Stimulated activated CD4-positive, alpha-beta T cell treated with anti-CD3 and anti-CD28 coated beads, Interleukin-2, amount 100 ng/mL, for 48 hours (primary cell): ENCODE data around the gene UST.

Experiments
- DNase-seq, 2 donors: peaks; one replicate each; pipeline ENCODE4 v3.0.0-alpha.2; 2020

The UST gene

DNA sequence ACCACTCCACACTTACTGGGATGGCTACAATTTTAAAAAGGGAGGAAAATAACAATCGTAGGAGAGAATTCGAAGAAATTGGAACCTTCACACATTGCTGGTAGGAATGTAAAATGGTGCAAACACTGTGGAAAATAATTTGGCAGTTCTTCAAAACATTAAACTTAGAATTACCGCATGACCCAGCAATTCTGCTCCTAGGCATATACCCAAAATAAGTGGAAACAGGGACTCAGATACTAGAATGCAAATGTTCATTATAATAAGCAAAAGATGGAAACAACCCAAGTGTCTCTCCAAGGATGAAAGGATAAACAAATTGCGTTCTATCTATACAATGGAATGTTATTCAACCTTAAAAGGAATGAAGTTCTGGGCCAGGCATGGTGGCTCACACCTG is 325.2 kb downstream of the UST start:
- no peak for DNase-seq

DNA sequence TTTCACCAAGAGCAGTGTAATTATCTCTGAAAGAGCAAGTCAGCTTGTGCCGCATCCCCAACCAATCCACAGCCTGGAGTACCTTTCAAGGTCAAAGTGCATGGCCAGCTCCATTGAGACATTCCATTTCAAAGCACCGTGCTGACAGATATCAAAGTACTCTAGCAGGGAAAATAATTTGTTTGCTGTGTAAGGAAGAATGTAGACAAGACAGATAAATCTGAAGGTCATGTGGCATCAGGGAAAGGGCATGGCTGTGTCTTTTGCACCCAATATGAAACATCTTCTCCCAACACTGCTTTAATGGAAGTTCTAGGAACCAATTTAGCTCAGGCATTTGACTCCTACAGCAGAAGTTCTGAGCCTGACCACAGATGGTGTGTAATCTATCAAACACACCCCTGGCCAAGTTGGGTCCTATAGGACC is 328.0 kb downstream of the UST start:
- DNase-seq, result no peak

DNA sequence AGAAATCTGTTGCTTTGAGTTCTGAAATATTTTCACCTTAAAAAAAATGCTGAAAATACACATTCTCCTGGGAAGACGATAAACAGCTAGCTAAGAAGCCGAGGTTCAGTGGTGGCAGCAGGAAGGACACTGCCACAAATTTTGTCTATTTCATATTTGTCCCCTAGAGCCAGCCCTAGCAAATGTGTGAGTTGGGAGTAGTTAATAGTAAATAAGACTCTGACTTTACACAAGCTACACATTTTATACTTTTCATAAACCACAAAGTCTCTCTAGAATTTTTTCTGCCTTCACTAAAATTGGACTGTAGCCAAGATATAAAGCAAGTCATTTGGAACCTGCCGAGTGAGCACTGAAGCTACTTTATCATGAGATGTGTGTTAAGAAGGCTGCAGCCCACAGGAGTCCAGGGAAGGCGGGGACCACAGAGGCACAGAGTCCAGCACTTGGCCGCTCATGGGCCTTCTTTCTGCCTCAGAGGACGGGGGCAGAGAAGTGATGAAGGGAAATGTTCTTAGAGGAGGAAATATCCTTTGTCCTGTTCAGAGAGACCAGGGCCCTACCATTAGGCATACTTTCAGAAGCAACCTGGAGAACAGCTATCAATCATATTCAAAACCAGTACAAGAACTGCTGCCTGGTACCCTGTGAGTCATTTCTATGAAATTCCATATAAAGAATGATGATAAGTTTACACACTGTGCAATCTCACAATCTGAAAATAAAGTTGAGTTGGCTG is 329.0 kb downstream of the UST start:
- no peak for DNase-seq

DNA sequence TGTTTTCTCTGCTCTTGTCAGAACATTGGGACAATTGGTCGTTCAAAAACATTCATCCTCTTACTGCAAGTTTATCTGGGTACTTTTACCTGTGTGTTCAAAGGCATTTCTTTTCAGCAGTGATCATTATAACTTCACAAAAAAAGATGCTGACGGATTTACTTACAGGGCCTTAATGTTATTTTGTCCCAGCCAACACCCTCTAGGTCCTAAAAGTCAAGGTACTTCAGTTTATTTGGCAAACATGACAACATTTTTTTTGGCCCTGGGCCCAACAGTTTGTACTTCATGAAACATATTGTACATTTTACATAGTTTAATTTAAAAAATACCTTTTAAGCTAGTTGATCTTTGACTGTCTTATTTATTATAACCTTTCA is 329.5 kb downstream of the UST start:
- DNase-seq, result no peak

DNA sequence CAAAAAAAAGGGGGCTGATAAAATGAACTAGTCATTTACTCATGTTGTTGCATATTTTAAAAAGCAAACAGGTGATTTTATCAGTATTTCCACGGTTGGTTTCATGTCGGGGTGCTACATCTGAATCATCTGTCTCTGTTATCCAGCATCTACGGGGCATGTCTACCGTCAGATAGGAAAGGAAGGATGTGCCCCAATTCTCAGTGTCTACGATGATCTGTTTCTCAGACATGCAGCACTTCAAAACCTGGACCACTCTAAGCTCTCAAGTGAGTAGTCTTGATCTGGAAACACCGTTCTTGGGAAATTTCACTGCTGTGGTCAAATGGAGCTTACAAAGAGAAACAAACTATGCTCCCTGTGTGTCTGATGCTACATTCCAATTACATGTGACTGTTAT is 330.4 kb downstream of the UST start:
- no peak for DNase-seq

DNA sequence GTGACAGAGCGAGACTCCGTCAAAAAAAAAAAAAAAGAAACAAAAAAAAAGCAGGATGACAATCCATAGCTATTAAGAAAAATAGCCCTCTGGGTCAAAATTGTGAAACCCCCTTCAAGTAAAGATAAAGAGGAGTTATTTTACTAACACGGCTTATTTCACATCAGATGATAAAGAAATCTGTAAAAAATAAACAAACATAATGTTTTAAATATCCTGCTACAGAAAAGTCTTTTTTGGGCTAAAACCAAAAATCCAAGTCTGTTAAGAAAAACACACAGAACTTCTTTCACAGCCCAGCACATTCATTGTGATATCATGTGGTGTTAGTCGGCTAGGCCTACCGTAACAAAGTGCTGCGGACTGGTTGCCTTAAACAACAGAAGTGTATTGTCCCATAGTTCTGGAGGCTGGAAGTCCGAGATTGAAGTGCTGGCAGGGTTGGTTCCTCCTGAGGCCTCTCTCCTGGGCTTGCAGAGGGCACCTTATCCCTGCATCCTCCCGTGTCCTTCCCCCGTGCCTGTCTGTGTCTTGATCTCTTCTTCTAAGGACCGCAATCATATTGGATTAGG is 331.5 kb downstream of the UST start:
- no peak for DNase-seq

DNA sequence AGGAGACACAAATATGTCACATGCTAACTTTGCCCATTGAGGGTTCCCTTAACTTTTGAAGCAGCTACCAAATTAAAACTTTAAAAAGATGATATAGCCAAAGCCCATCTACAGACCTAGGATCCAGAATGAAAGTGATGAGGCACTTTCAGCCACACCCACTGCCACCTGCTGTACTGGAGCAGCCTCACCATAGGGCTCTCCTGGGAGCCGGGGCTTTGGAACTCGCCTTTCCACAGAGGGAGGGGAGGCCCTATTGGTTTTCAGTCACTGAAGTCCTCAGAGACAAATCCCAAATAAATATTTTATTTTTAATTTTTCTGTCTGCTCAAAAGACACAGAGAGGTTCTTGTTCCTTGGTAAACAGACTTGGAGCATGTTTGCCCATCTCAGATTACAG is 332.6 kb downstream of the UST start:
- no peak for DNase-seq

DNA sequence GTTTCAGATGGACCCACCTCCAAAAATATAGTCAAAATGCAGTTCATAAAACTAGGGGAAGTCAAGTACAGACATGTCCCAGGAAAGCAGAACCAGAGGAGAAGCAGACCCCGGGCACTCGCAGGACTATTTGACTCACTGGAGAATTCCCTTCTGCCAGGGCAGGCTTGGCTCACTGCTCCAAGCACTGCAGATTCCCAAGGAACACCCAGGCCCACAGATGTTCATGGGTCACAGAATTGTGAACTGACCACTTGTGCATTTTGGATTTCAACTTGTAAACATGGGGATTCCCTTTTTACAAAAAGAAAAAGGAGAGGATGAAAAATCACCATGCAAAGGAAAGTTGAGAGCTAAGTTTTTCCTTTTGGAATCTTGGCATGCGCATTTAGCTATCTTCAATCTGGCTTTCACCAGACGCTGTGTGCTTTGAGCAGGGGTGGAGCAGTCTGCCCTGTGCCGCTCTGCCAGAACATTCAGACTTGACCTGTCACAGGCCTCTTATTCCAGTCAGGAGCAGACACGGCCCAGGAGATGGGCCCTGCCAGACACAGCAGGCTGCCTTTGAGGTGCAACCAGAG is 333.2 kb downstream of the UST start:
- no peak for DNase-seq

DNA sequence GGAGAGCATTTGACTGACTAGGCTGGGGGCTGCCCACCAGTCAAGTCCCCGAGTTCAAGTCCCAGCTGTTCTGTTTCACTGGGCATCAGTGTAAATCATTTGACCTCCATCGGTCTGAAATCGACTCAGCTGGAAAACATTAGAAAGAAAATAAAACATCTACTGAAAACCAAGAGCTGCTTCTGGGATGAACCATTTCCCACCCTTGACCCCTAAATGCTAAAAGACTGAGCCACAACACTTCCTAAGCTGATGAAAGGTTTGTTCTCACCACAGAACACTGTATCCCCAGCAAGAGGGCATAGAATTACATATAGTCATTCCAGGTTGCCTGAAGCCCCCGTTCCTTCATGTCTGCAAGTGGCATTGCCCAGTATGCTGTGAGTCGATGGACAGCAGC is 333.7 kb downstream of the UST start:
- DNase-seq, result no peak

DNA sequence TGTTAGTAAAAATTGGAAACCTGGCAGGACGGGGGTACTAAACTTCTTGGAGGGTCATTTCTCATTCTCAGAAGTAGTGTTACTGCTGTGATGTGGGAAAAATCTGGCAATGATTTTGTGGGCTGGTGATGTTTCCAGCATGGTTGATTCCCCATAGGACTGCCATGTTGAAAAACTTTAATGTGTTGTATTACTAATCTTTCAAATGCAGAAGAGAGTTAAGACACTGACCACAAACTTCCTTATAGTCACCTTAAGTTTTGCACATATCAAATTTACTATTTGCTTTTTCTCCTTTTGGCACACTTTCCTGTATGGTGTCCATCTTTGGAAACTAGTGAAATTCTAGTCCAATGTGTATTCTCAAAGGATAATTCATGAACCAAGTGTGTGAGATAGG is 334.5 kb downstream of the UST start:
- DNase-seq, result no peak

DNA sequence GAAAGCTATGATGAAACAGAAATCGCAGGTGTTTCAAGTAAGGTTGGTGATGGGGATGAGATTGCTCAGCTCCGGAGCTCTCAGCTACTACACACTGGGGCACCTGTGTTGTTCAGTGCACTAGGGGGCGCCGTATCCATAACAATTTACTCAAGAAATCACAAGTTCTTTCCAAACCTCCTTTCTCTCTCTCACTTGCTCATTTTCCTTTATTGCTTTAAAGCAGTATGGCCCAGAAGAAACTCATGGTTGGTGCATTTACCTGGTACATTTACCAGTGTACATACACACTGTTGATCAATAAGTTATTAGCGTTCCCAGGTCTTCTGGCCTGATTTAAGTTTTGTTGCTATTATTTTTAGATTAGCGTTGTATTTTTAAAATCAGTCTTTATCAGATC is 335.5 kb downstream of the UST start:
- DNase-seq, result peak; percentile 79 to 84

DNA sequence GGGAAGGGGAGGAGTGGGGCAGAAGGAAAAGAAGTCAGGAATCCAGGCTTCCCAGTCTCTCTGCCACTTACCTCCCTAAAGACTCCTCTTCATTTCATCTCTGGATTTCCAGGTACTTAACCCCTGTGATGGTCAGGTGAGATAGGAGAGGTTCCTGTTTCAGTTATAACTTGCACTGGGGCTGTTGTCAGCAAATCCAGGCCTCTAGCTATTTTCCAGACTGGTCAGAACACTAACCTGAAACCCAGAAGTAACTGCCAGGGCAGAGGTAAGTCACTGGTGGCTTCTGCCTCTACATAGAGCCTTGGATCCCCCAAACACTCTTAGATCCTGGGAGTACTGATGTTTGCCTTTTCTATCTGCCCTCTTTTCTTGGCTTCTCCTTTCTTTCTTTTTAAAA is 337.2 kb downstream of the UST start:
- no peak for DNase-seq

DNA sequence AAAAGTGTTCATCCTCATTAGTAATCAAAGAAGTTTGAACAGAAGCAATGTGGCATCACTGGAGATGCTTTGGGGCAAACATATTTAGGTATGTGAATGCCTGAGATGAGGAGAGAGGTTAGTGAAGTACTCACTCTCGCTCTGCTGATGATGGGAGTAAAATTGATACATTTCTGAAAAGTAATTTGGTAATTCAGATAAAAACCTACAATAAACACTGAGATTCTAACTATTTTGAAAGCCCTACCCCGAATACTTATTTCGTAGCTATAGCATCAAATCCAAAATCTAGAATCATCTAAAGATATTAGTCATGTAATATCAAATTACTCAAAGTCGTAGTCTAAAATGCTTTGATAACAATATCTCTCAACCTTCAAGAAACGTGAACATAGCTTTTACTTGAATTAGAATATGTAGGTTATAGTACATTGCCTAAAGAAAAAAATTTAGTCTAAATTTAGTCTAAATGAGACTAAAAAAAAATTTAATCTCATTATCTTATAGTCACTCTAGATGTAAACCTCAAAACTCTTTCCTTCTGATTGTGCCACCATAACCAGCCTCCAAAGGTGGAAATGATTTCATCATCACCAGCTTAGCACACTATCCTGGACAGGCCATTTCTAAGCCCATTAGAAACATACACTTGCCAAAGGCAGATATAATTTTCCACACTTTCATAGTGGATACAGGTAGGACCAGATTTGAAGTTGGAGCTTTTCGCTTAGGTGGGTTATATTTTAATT is 338.2 kb downstream of the UST start:
- no peak for DNase-seq

DNA sequence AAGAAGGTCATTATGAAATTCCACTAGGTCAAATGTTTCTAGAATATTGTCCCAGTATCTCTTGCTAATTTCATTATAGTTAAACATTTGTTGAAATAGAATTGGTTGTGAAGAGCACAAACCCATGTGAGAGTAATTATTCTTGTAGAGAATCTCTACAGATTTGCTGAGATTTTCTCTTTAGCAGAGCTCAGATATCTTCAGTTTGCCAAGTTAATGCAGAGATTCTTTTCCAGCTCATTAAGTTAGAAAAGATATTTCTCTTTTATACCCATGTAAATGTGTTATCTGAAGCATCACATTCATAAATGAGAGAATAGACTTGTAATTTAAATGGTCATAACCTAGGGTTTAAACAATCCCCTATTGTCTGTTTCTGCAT is 338.7 kb downstream of the UST start:
- DNase-seq, result no peak

DNA sequence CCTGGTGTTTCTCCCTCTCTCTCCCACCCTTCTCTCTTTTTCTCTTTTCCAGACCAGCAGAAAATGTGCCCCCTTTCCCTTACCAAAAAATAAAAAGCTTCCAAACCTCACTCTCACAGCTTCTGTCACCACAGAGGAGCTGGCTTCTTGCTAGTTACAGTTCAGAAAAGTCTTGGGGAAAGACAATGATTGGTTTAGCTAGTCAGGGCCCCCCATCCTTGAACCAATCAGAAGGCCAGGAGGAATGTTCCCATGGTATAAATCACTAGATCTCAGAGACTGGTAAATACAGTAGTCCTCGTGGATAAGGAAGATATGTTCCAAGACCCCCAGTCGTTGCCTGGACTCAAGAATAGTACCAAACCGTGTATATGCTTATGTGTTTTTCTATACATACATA is 339.5 kb downstream of the UST start:
- DNase-seq, result no peak

DNA sequence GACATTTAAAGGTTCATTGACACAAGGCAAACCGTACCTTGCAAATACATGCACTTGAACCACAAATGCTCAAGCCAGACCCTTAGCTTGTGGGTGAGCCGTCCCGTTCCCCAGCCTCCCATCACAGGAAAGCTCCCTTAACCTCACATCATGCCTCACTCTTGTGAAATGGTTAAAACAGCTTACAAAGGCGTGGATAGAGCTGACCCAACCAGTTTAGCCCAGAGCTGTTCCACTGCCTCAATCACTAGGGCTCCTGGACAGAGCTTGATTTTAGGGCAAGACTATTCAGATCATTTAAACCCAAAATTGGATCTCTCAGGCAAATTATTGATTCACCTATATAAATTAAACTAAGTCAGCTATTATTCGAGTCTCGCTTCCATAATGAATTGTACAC is 341.1 kb downstream of the UST start:
- DNase-seq, result no peak

DNA sequence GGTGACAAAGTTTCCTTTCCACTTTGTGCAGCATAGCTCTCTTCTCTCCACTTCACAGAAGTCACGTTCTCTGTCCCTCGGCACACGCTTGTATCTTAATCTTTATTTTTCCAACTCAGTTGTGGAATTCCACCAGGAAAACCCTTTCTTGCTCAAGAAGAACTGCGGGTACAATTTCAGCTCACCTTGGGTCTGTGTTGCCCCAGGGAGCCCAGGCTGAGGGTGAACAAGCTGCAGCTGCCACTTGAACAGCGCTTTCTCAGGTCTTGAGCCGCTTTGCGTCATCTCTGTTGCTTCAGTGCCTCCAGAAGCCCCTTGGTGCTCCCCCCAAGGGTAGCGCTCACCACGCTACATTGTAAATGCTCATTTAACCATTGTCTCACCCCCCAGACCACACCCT is 341.5 kb downstream of the UST start:
- DNase-seq, result no peak

DNA sequence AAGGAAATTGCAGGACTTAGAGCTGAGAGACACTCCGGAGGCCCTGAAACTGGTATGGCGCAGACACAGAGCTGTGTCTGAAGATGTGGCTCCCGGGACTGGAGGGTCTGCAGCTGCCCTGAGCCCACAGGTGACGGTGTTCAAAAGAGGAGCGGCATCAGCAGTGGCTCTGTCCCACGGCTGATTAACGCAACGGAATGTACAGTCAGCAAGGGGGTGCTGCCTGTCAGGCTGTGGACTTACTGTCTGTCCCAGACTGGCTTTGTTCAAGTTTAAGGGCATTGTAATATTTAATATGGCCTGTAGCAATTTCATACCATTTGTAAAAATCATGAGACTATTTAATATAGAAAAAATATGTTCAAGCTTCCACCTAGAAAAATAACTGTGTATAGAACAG is 342.7 kb downstream of the UST start:
- no peak for DNase-seq

DNA sequence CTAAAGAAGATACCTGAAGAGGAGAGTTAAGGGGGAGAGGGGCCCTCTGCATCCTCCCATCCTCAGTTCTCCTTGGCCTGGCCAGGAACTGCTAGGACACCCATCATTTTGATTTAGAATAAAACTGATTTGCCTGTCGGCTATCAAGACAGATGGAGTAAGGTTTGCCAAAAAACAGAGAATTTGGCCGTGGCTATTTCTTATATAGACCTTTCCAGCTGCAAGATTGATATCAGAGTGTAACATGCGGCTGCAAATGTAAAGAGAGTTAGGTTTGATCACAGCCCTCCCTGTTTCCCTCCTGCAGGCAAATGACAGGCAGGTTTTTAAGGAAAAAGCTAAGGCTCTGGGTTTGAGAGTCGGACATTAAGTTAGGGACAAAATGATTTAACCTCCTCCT is 344.1 kb downstream of the UST start:
- no peak for DNase-seq

DNA sequence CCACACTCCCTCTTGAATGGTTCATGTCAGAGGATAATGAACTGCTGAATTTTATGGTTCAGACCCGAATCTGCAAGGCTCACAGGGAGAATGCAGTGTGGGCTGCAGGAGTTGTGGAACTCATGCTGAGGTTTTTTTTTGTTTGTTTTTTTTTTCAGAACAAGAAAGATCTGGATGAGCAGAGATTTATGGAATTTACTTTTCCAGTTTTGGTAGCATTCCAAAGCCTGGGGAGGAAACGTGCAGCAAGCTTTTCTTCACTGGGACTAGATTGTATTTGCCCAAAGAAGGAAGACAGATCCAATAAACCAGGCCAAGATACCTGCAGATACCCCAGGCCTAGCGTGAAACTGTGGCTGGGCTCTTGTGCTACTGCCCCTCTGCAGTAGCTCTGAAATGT is 346.8 kb downstream of the UST start:
- no peak for DNase-seq

DNA sequence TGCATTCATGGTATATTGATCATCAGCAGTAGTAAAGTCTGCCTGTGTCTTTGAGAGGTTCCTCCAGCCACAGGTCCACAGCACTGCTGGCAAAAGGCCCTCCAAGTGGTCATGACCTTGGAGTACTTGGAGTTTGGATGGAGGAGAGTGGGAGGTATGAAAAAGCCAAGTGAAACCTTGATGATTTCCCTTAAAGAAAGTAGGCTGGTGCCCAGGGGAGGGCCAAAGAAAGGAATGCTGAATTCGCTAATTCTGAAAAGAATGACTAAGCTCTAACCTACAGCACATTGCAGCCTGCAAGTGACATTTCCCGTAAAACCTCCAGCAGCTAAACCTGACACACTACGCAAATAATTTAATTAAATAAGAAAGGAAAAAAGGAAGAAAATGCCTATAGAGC is 347.3 kb downstream of the UST start:
- no peak for DNase-seq

DNA sequence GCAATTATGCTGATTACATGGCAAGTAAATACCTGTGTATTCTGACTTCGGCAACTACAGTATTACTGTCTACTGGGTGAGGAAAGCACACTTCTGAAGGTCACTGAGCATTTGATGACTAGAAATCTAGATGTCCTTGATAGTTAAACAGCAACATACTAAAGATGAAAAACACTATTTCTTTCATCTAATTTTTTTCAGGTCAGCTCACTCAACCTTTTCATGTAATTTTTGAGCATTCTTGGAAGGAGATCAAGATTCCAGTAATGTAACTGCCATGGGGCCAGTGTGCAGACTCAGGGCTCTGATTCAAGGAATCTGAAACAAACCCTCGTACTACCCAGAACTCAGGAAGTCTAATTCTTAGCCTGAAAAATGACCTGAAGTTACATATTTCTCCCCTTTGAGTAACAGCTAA is 348.1 kb downstream of the UST start:
- DNase-seq, result no peak

DNA sequence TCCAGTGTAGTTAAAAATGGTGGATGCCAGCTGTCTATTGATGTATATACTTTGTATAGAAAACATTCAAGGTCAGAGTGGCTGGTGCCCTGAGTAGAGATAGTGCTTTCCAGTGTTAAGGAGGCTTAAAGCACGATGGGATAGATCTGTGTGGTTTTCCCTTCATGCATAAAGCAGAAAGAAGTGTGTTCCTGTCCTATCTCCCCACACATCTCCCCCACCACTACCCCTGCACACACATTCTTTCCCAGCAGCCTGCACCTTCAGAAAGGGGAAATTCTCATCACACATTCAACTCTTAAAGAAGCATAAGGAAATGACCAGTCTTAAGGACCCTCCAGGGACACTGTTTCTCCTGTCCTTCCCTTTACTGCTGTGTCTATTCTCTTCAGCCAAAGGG is 349.0 kb downstream of the UST start:
- DNase-seq, result no peak

DNA sequence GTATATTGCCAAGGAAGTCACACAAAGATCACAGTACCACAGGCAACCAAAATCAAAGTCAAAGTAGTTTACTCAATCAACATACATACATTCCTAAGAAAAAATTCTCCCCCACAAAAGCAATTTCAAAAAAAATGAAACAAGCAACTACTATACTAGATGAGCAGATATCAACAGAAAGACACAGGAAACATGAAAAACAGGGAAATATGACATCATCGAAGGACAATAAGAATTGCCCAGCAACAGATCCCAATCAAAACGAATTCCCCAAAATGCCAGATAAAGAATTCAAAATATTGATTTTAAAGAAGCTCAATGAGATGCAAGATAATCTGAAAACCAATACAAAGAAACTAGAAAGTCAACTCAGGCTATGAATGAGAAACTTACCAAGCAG is 351.0 kb downstream of the UST start:
- DNase-seq, result no peak
